T-helper 2 cell treated with Interferon-gamma antibody and Interleukin-4, amounts not matched to agents 100 ng/mL and 5 ng/mL, for 36 hours (primary cell): ENCODE measurements around the gene SLC24A3. TPM values are rescaled to one million over a fixed set of nuclear protein-coding genes. Genes with fewer than 3 reads are reported as not detected.

ENCODE experiments used
- intact Hi-C: fragments of 100-400 bp; cut with micrococcal nuclease; formaldehyde crosslinking; loops from one replicate; pipeline ENCODE4 v1.15.1; 2023
- total RNA-seq: library from RNA; stranded (reverse); gene quantifications from 2 replicates; pipeline ENCODE4 v1.2.3, GENCODE V29; 2022

Gene SLC24A3
- total RNA-seq, 1 donor from 2014 or later: not detected

- intact Hi-C loops: no loop called here
Observed at GRCh38 chr20:19495905-19496703, 283.7 kb downstream of the SLC24A3 start.

GRCh38 chr20:19497064-19497463 is 284.6 kb downstream of the SLC24A3 start:
- intact Hi-C loops: no loop called here

- intact Hi-C loops: no loop called here
Observed at GRCh38 chr20:19498756-19499155, 286.3 kb downstream of the SLC24A3 start.

GRCh38 chr20:19501476-19502115 is 289.2 kb downstream of the SLC24A3 start:
- intact Hi-C loops: no loop called here

GRCh38 chr20:19502169-19502568 is 289.7 kb downstream of the SLC24A3 start:
- intact Hi-C loops: no loop called here

- intact Hi-C loops: no loop called here
Observed at GRCh38 chr20:19504251-19504650, 291.8 kb downstream of the SLC24A3 start.

- intact Hi-C loops: no loop called here
Observed at GRCh38 chr20:19506021-19506420, 293.6 kb downstream of the SLC24A3 start.

- intact Hi-C loops: no loop called here
Observed at GRCh38 chr20:19508449-19508848, 296.0 kb downstream of the SLC24A3 start.

- intact Hi-C loops: no loop called here
Observed at GRCh38 chr20:19510611-19511010, 298.2 kb downstream of the SLC24A3 start.

GRCh38 chr20:19511931-19512330 is 299.5 kb downstream of the SLC24A3 start:
- intact Hi-C loops: no loop called here

- intact Hi-C loops: no loop called here
Observed at GRCh38 chr20:19512886-19513677, 300.6 kb downstream of the SLC24A3 start.

GRCh38 chr20:19515074-19515473 is 302.6 kb downstream of the SLC24A3 start:
- intact Hi-C loops: no loop called here

GRCh38 chr20:19519466-19519865 is 307.0 kb downstream of the SLC24A3 start:
- intact Hi-C loops: no loop called here

- intact Hi-C loops: no loop called here
Observed at GRCh38 chr20:19520261-19520660, 307.8 kb downstream of the SLC24A3 start.

GRCh38 chr20:19522071-19522801 is 309.8 kb downstream of the SLC24A3 start:
- intact Hi-C loops: no loop called here

- intact Hi-C loops: no loop called here
Observed at GRCh38 chr20:19522836-19523590, 310.6 kb downstream of the SLC24A3 start.

GRCh38 chr20:19524691-19525090 is 312.2 kb downstream of the SLC24A3 start:
- intact Hi-C loops: no loop called here

GRCh38 chr20:19527509-19527908 is 315.1 kb downstream of the SLC24A3 start:
- intact Hi-C loops: no loop called here

GRCh38 chr20:19528286-19529030 is 316.0 kb downstream of the SLC24A3 start:
- intact Hi-C loops: no loop called here

- intact Hi-C loops: no loop called here
Observed at GRCh38 chr20:19530006-19530405, 317.6 kb downstream of the SLC24A3 start.
